ENCODE data around the gene RWDD1. TPM values are rescaled to one million over a fixed set of nuclear protein-coding genes. Genes with fewer than 3 reads are reported as not detected.
"Not testable (repeated sequence)": the region's sequence is repeated elsewhere in the genome, so short reads cannot be mapped to it uniquely, and the experiment has no call there.

RWDD1 gene
- total and polyA plus RNA-seq, 2 donors (not counting 1 experiment from before 2014, with no cell fraction given) = 18.0 to 22.4 TPM

GRCh38 chr6:116595247-116595646 is 23.9 kb downstream of the RWDD1 start:
- H3K9ac ChIP-seq (ENCODE audit: low read length) = no peak overlapping the region
- no peaks in the 10 kb centered on the region for H3K79me2 ChIP-seq (ENCODE audit: control insufficient read depth, insufficient read depth, low read length)
- Mint-ChIP-seq H3K27ac (no peak overlapping the region), H3K27me3 (no peaks in the 10 kb centered on the region), H3K9me3 (ENCODE audit: insufficient read depth) (no peaks in the 10 kb centered on the region), H3K4me3 (no peak overlapping the region), H3K4me1 (no peaks in the 10 kb centered on the region)
- ATAC-seq (ENCODE audit: low read depth) (no peak), DNase-seq (no peak)
- ChIA-PET POLR2A (no interaction called here), CTCF (no interaction called here)
- TF ChIP-seq CTCF (IDR thresholded peaks at IDR 0.05) = no peak
- no peak for TF ChIP-seq EZH2 (IDR thresholded peaks at IDR 0.05; ENCODE audit: borderline replicate concordance, insufficient read depth, low read depth, low read length, poor library complexity, severe bottlenecking)
- H3K27ac ChIP-seq (ENCODE audit: low read length in 2 of 2) = no peak overlapping the region
- H3K36me3 ChIP-seq (replicated peaks in 1 of 2; ENCODE audit: control extremely low read depth in 1 of 2, control insufficient read depth in 1 of 2, extremely low read depth in 1 of 2, insufficient read depth in 2 of 2, low read length in 1 of 2) = peaks cover 12 to 35% of the 10 kb centered on the region in 2 experiments
- no peak overlapping the region for H2AFZ ChIP-seq (ENCODE audit: insufficient read depth, low read depth, low read length, poor library complexity, severe bottlenecking)
- H3K4me3 ChIP-seq (ENCODE audit: control extremely low read depth in 1 of 5, extremely low read depth in 1 of 5, insufficient read depth in 1 of 5, low read depth in 2 of 5, low read length in 4 of 5) = no peak overlapping the region
- intact Hi-C loops (cut with micrococcal nuclease) = no loop called here
- H4K20me1 ChIP-seq (ENCODE audit: control insufficient read depth, insufficient read depth, low read length, poor library complexity, severe bottlenecking) = no peaks in the 10 kb centered on the region
- H3K27me3 ChIP-seq (replicated peaks in 1 of 4; ENCODE audit: control extremely low read depth in 1 of 4, control insufficient read depth in 3 of 4, insufficient read depth in 4 of 4, low read length in 3 of 4) = no peaks in the 10 kb centered on the region
- no peak overlapping the region for H3K4me2 ChIP-seq (replicated peaks; ENCODE audit: low read depth, low read length, poor library complexity, severe bottlenecking)
- no peaks in the 10 kb centered on the region for H3K9me3 ChIP-seq (ENCODE audit: control extremely low read depth in 1 of 3, control insufficient read depth in 2 of 3, insufficient read depth in 1 of 3, low read length in 2 of 3)
- no peaks in the 10 kb centered on the region for H3K4me1 ChIP-seq (ENCODE audit: control insufficient read depth in 2 of 2, insufficient read depth in 2 of 2, low read length in 2 of 2)
- WGBS (ENCODE audit: insufficient coverage) = no CpG with 5 or more reads among the region's 3 CpGs

- Mint-ChIP-seq H3K4me3 (no peak overlapping the region), H3K27ac (no peak overlapping the region), H3K4me1 (no peaks in the 10 kb centered on the region), H3K9me3 (ENCODE audit: insufficient read depth) (no peaks in the 10 kb centered on the region), H3K27me3 (no peaks in the 10 kb centered on the region)
- Histone ChIP-seq H2AFZ (ENCODE audit: insufficient read depth, low read depth, low read length, poor library complexity, severe bottlenecking) (no peak overlapping the region), H3K9ac (ENCODE audit: low read length) (no peak overlapping the region), H3K4me3 (ENCODE audit: control extremely low read depth in 1 of 5, extremely low read depth in 1 of 5, insufficient read depth in 1 of 5, low read depth in 2 of 5, low read length in 4 of 5) (no peak overlapping the region), H3K9me3 (ENCODE audit: control extremely low read depth in 1 of 3, control insufficient read depth in 2 of 3, insufficient read depth in 1 of 3, low read length in 2 of 3) (no peaks in the 10 kb centered on the region), H3K4me1 (ENCODE audit: control insufficient read depth in 2 of 2, insufficient read depth in 2 of 2, low read length in 2 of 2) (no peaks in the 10 kb centered on the region), H3K4me2 (replicated peaks; ENCODE audit: low read depth, low read length, poor library complexity, severe bottlenecking) (no peak overlapping the region), H3K27me3 (replicated peaks in 1 of 4; ENCODE audit: control extremely low read depth in 1 of 4, control insufficient read depth in 3 of 4, insufficient read depth in 4 of 4, low read length in 3 of 4) (no peaks in the 10 kb centered on the region), H4K20me1 (ENCODE audit: control insufficient read depth, insufficient read depth, low read length, poor library complexity, severe bottlenecking) (no peaks in the 10 kb centered on the region), H3K27ac (ENCODE audit: low read length in 2 of 2) (no peak overlapping the region), H3K79me2 (ENCODE audit: control insufficient read depth, insufficient read depth, low read length) (no peaks in the 10 kb centered on the region), H3K36me3 (replicated peaks in 1 of 2; ENCODE audit: control extremely low read depth in 1 of 2, control insufficient read depth in 1 of 2, extremely low read depth in 1 of 2, insufficient read depth in 2 of 2, low read length in 1 of 2) (peaks cover 7 to 20% of the 10 kb centered on the region in 2 experiments)
- POLR2A ChIA-PET = interaction anchor here (0.7 kb wide), 1 partner anchor 44 kb away, joined by 3 read pairs; no protein-coding TSS in a partner anchor
- DNase-seq (no peak), ATAC-seq (ENCODE audit: low read depth) (no peak)
- 100% methylated on average over 1 of the region's 4 CpGs for WGBS (ENCODE audit: insufficient coverage)
- no peak for TF ChIP-seq EZH2 (IDR thresholded peaks at IDR 0.05; ENCODE audit: borderline replicate concordance, insufficient read depth, low read depth, low read length, poor library complexity, severe bottlenecking)
- TF ChIP-seq CTCF (IDR thresholded peaks at IDR 0.05) = no peak
- CTCF ChIA-PET = no interaction called here
- intact Hi-C loops (cut with micrococcal nuclease) = no loop called here
Observed at GRCh38 chr6:116596815-116597214, 25.5 kb downstream of the RWDD1 start.

GRCh38 chr6:116603916-116604315 is 32.6 kb downstream of the RWDD1 start:
- WGBS (ENCODE audit: insufficient coverage) = 100% methylated on average over 1 of the region's 3 CpGs
- H3K27me3 Mint-ChIP-seq; H3K4me3 Mint-ChIP-seq; H3K27me3 ChIP-seq (replicated peaks in 1 of 4; ENCODE audit: control extremely low read depth in 1 of 4, control insufficient read depth in 3 of 4, insufficient read depth in 4 of 4, low read length in 3 of 4); CTCF ChIA-PET; H3K4me1 Mint-ChIP-seq; H3K27ac Mint-ChIP-seq; H3K27ac ChIP-seq (ENCODE audit: low read length in 2 of 2); H3K4me2 ChIP-seq (replicated peaks; ENCODE audit: low read depth, low read length, poor library complexity, severe bottlenecking); POLR2A ChIA-PET; H3K9ac ChIP-seq (ENCODE audit: low read length); H3K9me3 Mint-ChIP-seq (ENCODE audit: insufficient read depth); intact Hi-C loops (cut with micrococcal nuclease); DNase-seq; ATAC-seq (ENCODE audit: low read depth); H3K36me3 ChIP-seq (replicated peaks in 1 of 2; ENCODE audit: control extremely low read depth in 1 of 2, control insufficient read depth in 1 of 2, extremely low read depth in 1 of 2, insufficient read depth in 2 of 2, low read length in 1 of 2); H3K79me2 ChIP-seq (ENCODE audit: control insufficient read depth, insufficient read depth, low read length); H2AFZ ChIP-seq (ENCODE audit: insufficient read depth, low read depth, low read length, poor library complexity, severe bottlenecking); H4K20me1 ChIP-seq (ENCODE audit: control insufficient read depth, insufficient read depth, low read length, poor library complexity, severe bottlenecking); H3K4me1 ChIP-seq (ENCODE audit: control insufficient read depth in 2 of 2, insufficient read depth in 2 of 2, low read length in 2 of 2); H3K4me3 ChIP-seq (ENCODE audit: control extremely low read depth in 1 of 5, extremely low read depth in 1 of 5, insufficient read depth in 1 of 5, low read depth in 2 of 5, low read length in 4 of 5); H3K9me3 ChIP-seq (ENCODE audit: control extremely low read depth in 1 of 3, control insufficient read depth in 2 of 3, insufficient read depth in 1 of 3, low read length in 2 of 3): not testable (repeated sequence)
